ENCODE results near the gene HELQ.

HELQ gene

GRCh38 chr4:83393908-83394307 lies 61.7 kb downstream of the HELQ start:
- no peak overlapping the region for H3K4me3 ChIP-seq (ENCODE audit: low read depth, low read length)
- no peak for TF ChIP-seq CTCF (IDR thresholded peaks at IDR 0.05; ENCODE audit: low read depth, low read length)

GRCh38 chr4:83392562-83392961 lies 63.1 kb downstream of the HELQ start:
- no peak for TF ChIP-seq CTCF (IDR thresholded peaks at IDR 0.05; ENCODE audit: low read depth, low read length)
- no peak overlapping the region for H3K4me3 ChIP-seq (ENCODE audit: low read depth, low read length)

- TF ChIP-seq CTCF (IDR thresholded peaks at IDR 0.05; ENCODE audit: low read depth, low read length) = no peak
- no peak overlapping the region for H3K4me3 ChIP-seq (ENCODE audit: low read depth, low read length)
Measured at GRCh38 chr4:83390944-83391343, 64.7 kb downstream of the HELQ start.

- no peak for TF ChIP-seq CTCF (IDR thresholded peaks at IDR 0.05; ENCODE audit: low read depth, low read length)
- H3K4me3 ChIP-seq (ENCODE audit: low read depth, low read length) = no peak overlapping the region
Measured at GRCh38 chr4:83389756-83390505, 65.7 kb downstream of the HELQ start.

GRCh38 chr4:83389037-83389720 lies 66.4 kb downstream of the HELQ start:
- H3K4me3 ChIP-seq (ENCODE audit: low read depth, low read length) = no peak overlapping the region
- TF ChIP-seq CTCF (IDR thresholded peaks at IDR 0.05; ENCODE audit: low read depth, low read length) = no peak

- TF ChIP-seq CTCF (IDR thresholded peaks at IDR 0.05; ENCODE audit: low read depth, low read length) = no peak
Measured at GRCh38 chr4:83388313-83388676, 67.3 kb downstream of the HELQ start.

More at GRCh38 chr4:83388313-83388676, 67.3 kb downstream of the HELQ start:
- H3K4me3 ChIP-seq (ENCODE audit: low read depth, low read length) = no peak overlapping the region

Measured in WI38 (cell line).